Uterus (tissue), 4 donors: ENCODE measurements around the gene GSG1. TPM values are rescaled to one million over a fixed set of nuclear protein-coding genes. Genes with fewer than 3 reads are reported as not detected.

Source experiments
- DNase-seq, 2 donors: peaks; one replicate each; pipeline ENCODE4 v3.0.0-alpha.2; 2019 to 2020
- H3K27ac ChIP-seq, 2 donors: fragments of 200-600 bp; sonication (generic); 1 replicate in 1 of 2; 2 replicates in 1 of 2; pipeline ENCODE4 v1.5.1; 2016 to 2018
- H3K27me3 ChIP-seq, 2 donors: fragments of 200-600 bp; sonication (generic); one replicate each; pipeline ENCODE4 v1.5.1; 2018 to 2019; ENCODE audit warnings: control low read depth in 1 of 2
- H3K36me3 ChIP-seq, 2 donors: fragments of 200-600 bp; sonication (generic); one replicate each; pipeline ENCODE4 v1.5.1; 2019; ENCODE audit warnings: control low read depth in 1 of 2
- H3K4me1 ChIP-seq, 2 donors: fragments of 200-600 bp; sonication (generic); one replicate each; pipeline ENCODE4 v1.5.1; 2018 to 2019; ENCODE audit warnings: control low read depth in 1 of 2
- H3K4me3 ChIP-seq, 2 donors: fragments of 200-600 bp; sonication (generic); 1 replicate in 1 of 2; 2 replicates in 1 of 2; pipeline ENCODE4 v1.5.1; 2018 to 2019; ENCODE audit warnings: mild to moderate bottlenecking in 1 of 2
- H3K9me3 ChIP-seq, 2 donors: fragments of 200-600 bp; sonication (generic); one replicate each; pipeline ENCODE4 v1.5.1; 2019; ENCODE audit warnings: control low read depth in 1 of 2
- POLR2A ChIP-seq, 2 donors: fragments of 450-650 bp; IDR thresholded peaks; one replicate each; pipeline ENCODE4 v1.6.1; 2016; ENCODE audit warnings: antibody characterized with exemption in 2 of 2, mild to moderate bottlenecking in 1 of 2, moderate library complexity in 1 of 2
- intact Hi-C: fragments of 100-400 bp; cut with DNase I; formaldehyde crosslinking; loops from one replicate; pipeline ENCODE4 v1.15.1; 2023; ENCODE audit warnings: low total_unique reads
- total RNA-seq, 4 donors: library from RNA; depleted of rRNA in 3 of 4; stranded (reverse); fragments of >200 nt in 3 of 4; gene quantifications; one replicate each; pipeline versions ENCODE4 v1.1.0 to v1.2.4, GENCODE V29; 2014 to 2023
- TF ChIP-seq, protein P1 (sequence below), 4 experiments: fragments of 200-600 bp in 2 of 4; fragments of 450-650 bp in 2 of 4; sonication (generic) in 2 of 4; IDR thresholded peaks; one replicate each; pipeline ENCODE4 v1.5.1; 2016 to 2019; ENCODE audit warnings: antibody characterized with exemption in 4 of 4, mild to moderate bottlenecking in 2 of 4, moderate library complexity in 1 of 4
- donor health status: DM: yes; HTN: yes; CAD: no.

Gene GSG1
- total RNA-seq, 4 donors from 2014 or later = not detected

GRCh38 chr12:13093848-13094220 is 9.6 kb downstream of the GSG1 start:
- intact Hi-C loops = no loop called here
- no peak for TF ChIP-seq POLR2A (IDR thresholded peaks at IDR 0.05)
- TF ChIP-seq, protein P1, sequence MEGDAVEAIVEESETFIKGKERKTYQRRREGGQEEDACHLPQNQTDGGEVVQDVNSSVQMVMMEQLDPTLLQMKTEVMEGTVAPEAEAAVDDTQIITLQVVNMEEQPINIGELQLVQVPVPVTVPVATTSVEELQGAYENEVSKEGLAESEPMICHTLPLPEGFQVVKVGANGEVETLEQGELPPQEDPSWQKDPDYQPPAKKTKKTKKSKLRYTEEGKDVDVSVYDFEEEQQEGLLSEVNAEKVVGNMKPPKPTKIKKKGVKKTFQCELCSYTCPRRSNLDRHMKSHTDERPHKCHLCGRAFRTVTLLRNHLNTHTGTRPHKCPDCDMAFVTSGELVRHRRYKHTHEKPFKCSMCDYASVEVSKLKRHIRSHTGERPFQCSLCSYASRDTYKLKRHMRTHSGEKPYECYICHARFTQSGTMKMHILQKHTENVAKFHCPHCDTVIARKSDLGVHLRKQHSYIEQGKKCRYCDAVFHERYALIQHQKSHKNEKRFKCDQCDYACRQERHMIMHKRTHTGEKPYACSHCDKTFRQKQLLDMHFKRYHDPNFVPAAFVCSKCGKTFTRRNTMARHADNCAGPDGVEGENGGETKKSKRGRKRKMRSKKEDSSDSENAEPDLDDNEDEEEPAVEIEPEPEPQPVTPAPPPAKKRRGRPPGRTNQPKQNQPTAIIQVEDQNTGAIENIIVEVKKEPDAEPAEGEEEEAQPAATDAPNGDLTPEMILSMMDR (IDR thresholded peaks at IDR 0.05) = no peak
- no peaks in the 10 kb centered on the region for H3K4me1 ChIP-seq
- H3K4me3 ChIP-seq = no peak overlapping the region
- DNase-seq = no peak
- no peak overlapping the region for H3K27ac ChIP-seq
- no peaks in the 10 kb centered on the region for H3K9me3 ChIP-seq
- H3K27me3 ChIP-seq = no peaks in the 10 kb centered on the region
- H3K36me3 ChIP-seq = no peaks in the 10 kb centered on the region

DNA sequence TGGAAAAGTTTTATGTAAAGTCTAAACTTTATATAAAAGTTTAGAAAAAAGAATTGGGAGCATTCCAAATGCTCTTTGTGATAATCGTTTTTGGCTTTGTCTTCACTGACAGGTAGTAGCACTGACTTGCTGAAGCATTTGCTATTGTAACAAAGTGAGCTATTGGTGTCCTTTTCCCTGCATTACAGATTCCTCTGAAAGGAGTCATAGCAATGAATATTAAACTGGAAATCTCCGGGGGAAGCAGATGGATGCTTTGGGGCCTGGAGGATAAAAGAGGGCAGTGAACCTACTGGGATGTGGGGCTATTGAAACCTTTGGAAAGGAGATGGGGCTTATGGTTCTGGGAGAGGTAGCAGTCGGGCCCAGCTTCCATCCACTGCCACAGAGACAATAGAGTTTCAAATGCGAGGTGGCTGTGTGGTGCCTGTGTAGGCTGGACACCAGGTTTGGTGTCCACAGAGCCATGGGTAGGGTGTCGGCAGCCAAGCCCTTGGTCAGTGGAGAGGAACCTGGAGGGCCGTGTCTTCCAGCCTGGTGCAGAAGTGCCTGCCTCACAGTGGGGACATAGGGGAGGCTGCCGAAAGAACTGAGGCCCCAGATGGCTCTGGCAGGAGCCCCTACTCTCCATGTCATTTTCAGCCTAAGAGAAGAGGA is 10.1 kb downstream of the GSG1 start:
- no peak overlapping the region for H3K27ac ChIP-seq
- H3K27me3 ChIP-seq = no peaks in the 10 kb centered on the region
- no peaks in the 10 kb centered on the region for H3K4me1 ChIP-seq
- intact Hi-C loops = no loop called here
- no peak overlapping the region for H3K4me3 ChIP-seq
- TF ChIP-seq, protein P1 (IDR thresholded peaks at IDR 0.05) = no peak
- TF ChIP-seq POLR2A (IDR thresholded peaks at IDR 0.05) = no peak
- DNase-seq = no peak
- no peaks in the 10 kb centered on the region for H3K9me3 ChIP-seq
- H3K36me3 ChIP-seq = no peaks in the 10 kb centered on the region

- Histone ChIP-seq H3K4me1 (no peaks in the 10 kb centered on the region), H3K36me3 (no peaks in the 10 kb centered on the region), H3K4me3 (no peak overlapping the region), H3K9me3 (no peaks in the 10 kb centered on the region), H3K27ac (no peak overlapping the region), H3K27me3 (no peaks in the 10 kb centered on the region)
- TF ChIP-seq, protein P1 (IDR thresholded peaks at IDR 0.05) = no peak
- no peak for TF ChIP-seq POLR2A (IDR thresholded peaks at IDR 0.05)
- no peak for DNase-seq
- intact Hi-C loops = no loop called here
These were observed 11.6 kb downstream of the GSG1 start for GRCh38 chr12:13091832-13092231.

GRCh38 chr12:13090054-13090453 is 13.4 kb downstream of the GSG1 start:
- Histone ChIP-seq H3K27ac (no peak overlapping the region), H3K4me3 (no peak overlapping the region), H3K36me3 (no peaks in the 10 kb centered on the region), H3K9me3 (no peaks in the 10 kb centered on the region), H3K27me3 (no peaks in the 10 kb centered on the region), H3K4me1 (no peaks in the 10 kb centered on the region)
- TF ChIP-seq, protein P1 (IDR thresholded peaks at IDR 0.05) = no peak
- no peak for TF ChIP-seq POLR2A (IDR thresholded peaks at IDR 0.05)
- intact Hi-C loops = no loop called here
- no peak for DNase-seq

DNA sequence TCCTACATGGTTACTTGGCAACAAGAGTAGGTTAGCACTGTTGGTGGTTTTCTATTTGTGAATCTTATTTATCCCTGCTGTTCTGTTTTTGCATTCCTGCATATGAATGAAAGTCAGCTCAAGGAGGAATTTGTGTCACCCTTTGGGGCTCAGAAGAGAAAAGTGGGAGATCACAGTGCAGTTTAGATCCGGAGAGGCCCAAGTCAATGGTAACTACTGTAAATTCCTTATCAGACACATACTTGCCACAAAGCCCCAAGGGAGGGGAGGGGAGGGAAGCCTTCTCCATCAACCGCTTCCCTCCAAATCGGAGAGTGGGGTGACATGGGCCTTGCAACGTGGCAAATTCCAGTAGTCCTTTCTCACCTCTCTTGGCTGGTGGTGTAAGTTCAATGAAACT is 15.0 kb downstream of the GSG1 start:
- Histone ChIP-seq H3K36me3 (no peaks in the 10 kb centered on the region), H3K27ac (no peak overlapping the region), H3K4me1 (no peaks in the 10 kb centered on the region), H3K27me3 (no peaks in the 10 kb centered on the region), H3K9me3 (no peaks in the 10 kb centered on the region), H3K4me3 (no peak overlapping the region)
- intact Hi-C loops = no loop called here
- TF ChIP-seq, protein P1 (IDR thresholded peaks at IDR 0.05) = no peak
- TF ChIP-seq POLR2A (IDR thresholded peaks at IDR 0.05) = no peak
- DNase-seq = no peak
